Endothelial cell (in vitro differentiated cells): ENCODE measurements around the gene NFKB1. TPM values are rescaled to one million over a fixed set of nuclear protein-coding genes. Genes with fewer than 3 reads are reported as not detected.
"Not testable (repeated sequence)": the region's sequence is repeated elsewhere in the genome, so short reads cannot be mapped to it uniquely, and the experiment has no call there.

Experiments
- DNase-seq: peaks from one replicate; pipeline ENCODE4 v3.0.0; 2021; ENCODE audit warnings: low spot score
- H3K27ac Mint-ChIP-seq: one replicate; pipeline ENCODE4 v1.8.0; 2021; ENCODE audit warnings: mixed read lengths, inconsistent platforms; ENCODE audit not compliant: unreplicated experiment
- H3K27me3 Mint-ChIP-seq: one replicate; pipeline ENCODE4 v1.8.0; 2021; ENCODE audit warnings: mild to moderate bottlenecking, moderate library complexity, mixed read lengths, inconsistent platforms; ENCODE audit not compliant: unreplicated experiment
- H3K36me3 Mint-ChIP-seq: one replicate; pipeline ENCODE4 v1.8.0; 2021; ENCODE audit warnings: mild to moderate bottlenecking, low read depth, mixed read lengths, inconsistent platforms; ENCODE audit not compliant: unreplicated experiment
- H3K4me1 Mint-ChIP-seq: one replicate; pipeline ENCODE4 v1.8.0; 2021; ENCODE audit warnings: mild to moderate bottlenecking, mixed read lengths, inconsistent platforms; ENCODE audit not compliant: unreplicated experiment
- H3K4me3 Mint-ChIP-seq: one replicate; pipeline ENCODE4 v1.8.0; 2021; ENCODE audit warnings: mild to moderate bottlenecking, mixed read lengths, inconsistent platforms; ENCODE audit not compliant: unreplicated experiment
- H3K9me3 Mint-ChIP-seq: one replicate; pipeline ENCODE4 v1.8.0; 2021; ENCODE audit warnings: mixed read lengths, inconsistent platforms; ENCODE audit not compliant: unreplicated experiment
- CTCF ChIP-seq: fragments of 200-600 bp; sonication (generic); IDR thresholded peaks from one replicate; pipeline ENCODE4 v1.5.0; 2021; ENCODE audit warnings: antibody characterized with exemption; ENCODE audit not compliant: unreplicated experiment
- total RNA-seq: library from RNA; stranded (reverse); fragmentation: NEBNext Ultra II Directional; extraction: Animal tissue kit (Norgen Biotek cat#: 25700); gene quantifications from one replicate; pipeline ENCODE4 v1.2.1, GENCODE V29; 2021; ENCODE audit not compliant: unreplicated experiment

The NFKB1 gene
- total RNA-seq, 1 donor from 2014 or later: 26.0 TPM

DNA sequence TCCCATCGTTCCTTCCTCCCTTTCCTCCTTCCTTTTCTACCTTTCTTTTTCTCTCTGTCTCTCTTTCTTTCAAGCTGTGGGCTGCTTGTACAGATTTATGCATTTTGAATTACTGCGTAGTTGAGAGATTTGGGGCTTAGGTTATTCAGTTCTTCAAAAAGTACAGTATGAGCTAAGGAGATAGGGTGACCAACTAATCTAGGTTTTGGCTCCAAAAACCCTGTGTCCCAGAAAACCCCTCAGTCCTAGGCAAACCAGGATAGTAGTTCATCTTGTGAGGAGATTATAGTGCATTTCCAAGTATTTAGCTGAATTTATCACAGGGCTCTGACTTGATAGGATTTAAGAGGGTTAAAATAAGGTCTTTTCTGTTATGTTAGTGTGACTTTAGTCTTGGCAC, 64.5 kb downstream of the NFKB1 start:
- peaks cover 9% of the 10 kb centered on the region for H3K36me3 Mint-ChIP-seq
- H3K9me3 Mint-ChIP-seq: no peaks in the 10 kb centered on the region
- no peak for DNase-seq
- no peaks in the 10 kb centered on the region for H3K4me1 Mint-ChIP-seq
- no peak overlapping the region for H3K4me3 Mint-ChIP-seq
- H3K27ac Mint-ChIP-seq: no peak overlapping the region
- no peaks in the 10 kb centered on the region for H3K27me3 Mint-ChIP-seq
- no peak for TF ChIP-seq CTCF

DNA sequence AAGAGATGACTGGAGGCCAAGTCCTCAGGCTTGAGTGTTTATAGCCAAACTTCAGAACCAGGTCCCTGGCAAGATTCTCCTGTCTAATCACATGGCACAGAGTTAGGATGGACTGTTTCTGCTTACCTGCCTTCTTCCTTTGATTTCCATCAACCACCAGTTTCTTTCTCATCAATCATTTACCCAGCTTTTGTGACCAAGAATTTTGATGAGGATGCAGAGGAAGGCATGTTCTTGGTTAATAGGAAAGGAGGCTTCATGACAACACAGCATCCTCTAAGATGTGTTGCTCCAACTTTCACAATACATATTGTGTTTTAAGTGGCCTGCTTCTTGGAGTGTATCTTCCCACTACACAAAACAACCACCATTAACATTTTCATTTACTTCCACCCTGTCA, 65.3 kb downstream of the NFKB1 start:
- peaks cover 5% of the 10 kb centered on the region for H3K36me3 Mint-ChIP-seq
- H3K27me3 Mint-ChIP-seq: no peaks in the 10 kb centered on the region
- no peak overlapping the region for H3K4me3 Mint-ChIP-seq
- TF ChIP-seq CTCF: no peak
- no peaks in the 10 kb centered on the region for H3K9me3 Mint-ChIP-seq
- H3K27ac Mint-ChIP-seq: no peak overlapping the region
- no peaks in the 10 kb centered on the region for H3K4me1 Mint-ChIP-seq
- DNase-seq: no peak

- Mint-ChIP-seq H3K27ac (no peak overlapping the region), H3K36me3 (peaks cover 5% of the 10 kb centered on the region), H3K4me3 (no peak overlapping the region), H3K9me3 (no peaks in the 10 kb centered on the region), H3K27me3 (no peaks in the 10 kb centered on the region), H3K4me1 (no peaks in the 10 kb centered on the region)
- DNase-seq: no peak
- no peak for TF ChIP-seq CTCF
These were observed 66.3 kb downstream of the NFKB1 start for GRCh38 chr4:102567427-102567826.

GRCh38 chr4:102569200-102569599, 68.0 kb downstream of the NFKB1 start:
- no peak overlapping the region for H3K27ac Mint-ChIP-seq
- H3K27me3 Mint-ChIP-seq: no peaks in the 10 kb centered on the region
- H3K36me3 Mint-ChIP-seq: peaks cover 5% of the 10 kb centered on the region
- TF ChIP-seq CTCF: no peak
- no peak for DNase-seq
- peaks cover 2% of the 10 kb centered on the region for H3K4me1 Mint-ChIP-seq
- no peak overlapping the region for H3K4me3 Mint-ChIP-seq
- no peaks in the 10 kb centered on the region for H3K9me3 Mint-ChIP-seq

DNA sequence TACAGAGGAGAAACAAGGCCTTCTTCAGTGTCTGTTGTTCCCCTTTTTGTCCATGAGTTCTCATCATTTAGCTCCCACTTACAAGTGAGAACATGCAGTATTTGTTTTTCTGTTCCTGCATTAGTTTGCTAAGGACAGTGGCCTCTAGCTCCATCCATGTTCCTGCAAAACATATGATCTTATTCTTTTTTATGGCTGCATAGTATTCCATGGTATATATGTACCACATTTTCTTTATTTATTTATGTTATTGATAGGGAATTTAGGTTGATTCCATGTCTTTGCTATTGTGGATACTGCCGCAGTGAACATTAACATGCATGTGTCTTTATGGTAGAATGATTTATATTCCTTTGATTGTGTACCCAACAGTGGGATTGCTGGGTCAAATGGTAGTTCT, 69.1 kb downstream of the NFKB1 start:
- not testable (repeated sequence) for DNase-seq, H3K4me3 Mint-ChIP-seq, H3K9me3 Mint-ChIP-seq, H3K36me3 Mint-ChIP-seq, H3K27me3 Mint-ChIP-seq, H3K27ac Mint-ChIP-seq, H3K4me1 Mint-ChIP-seq

GRCh38 chr4:102572452-102572851, 71.3 kb downstream of the NFKB1 start:
- DNase-seq: no peak
- H3K36me3 Mint-ChIP-seq: peaks cover 9% of the 10 kb centered on the region
- no peak overlapping the region for H3K27ac Mint-ChIP-seq
- no peaks in the 10 kb centered on the region for H3K9me3 Mint-ChIP-seq
- no peak overlapping the region for H3K4me3 Mint-ChIP-seq
- no peaks in the 10 kb centered on the region for H3K27me3 Mint-ChIP-seq
- no peak for TF ChIP-seq CTCF
- peaks cover 14% of the 10 kb centered on the region for H3K4me1 Mint-ChIP-seq
